ENCODE results near the gene MTHFR.
A peak's percentile ranks its signal among the peaks of the same experiment; 100 is the strongest.

Gene MTHFR

DNA sequence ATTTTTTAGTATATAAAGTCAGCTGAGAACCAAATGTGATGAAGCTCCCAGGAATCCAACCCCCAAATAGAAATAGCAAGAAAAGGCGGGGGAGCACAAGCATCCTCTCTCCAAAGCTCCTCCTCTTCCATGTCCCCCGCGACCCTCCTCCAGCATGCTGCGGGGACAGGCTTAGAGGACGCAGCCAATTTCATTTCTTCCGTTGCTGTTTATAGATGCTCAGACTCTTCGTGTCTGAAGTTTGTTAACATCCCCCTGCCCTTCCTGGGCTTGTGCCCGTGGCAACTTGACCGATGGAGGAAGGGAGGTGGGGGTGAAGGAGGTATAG is 42.6 kb upstream of the MTHFR start:
- ChIA-PET CTCF (interaction anchor here (0.9 kb wide), 1 partner anchor 9 kb away, joined by 5 read pairs; no protein-coding TSS in a partner anchor), POLR2A (no interaction called here)
- TF ChIP-seq, protein P1, sequence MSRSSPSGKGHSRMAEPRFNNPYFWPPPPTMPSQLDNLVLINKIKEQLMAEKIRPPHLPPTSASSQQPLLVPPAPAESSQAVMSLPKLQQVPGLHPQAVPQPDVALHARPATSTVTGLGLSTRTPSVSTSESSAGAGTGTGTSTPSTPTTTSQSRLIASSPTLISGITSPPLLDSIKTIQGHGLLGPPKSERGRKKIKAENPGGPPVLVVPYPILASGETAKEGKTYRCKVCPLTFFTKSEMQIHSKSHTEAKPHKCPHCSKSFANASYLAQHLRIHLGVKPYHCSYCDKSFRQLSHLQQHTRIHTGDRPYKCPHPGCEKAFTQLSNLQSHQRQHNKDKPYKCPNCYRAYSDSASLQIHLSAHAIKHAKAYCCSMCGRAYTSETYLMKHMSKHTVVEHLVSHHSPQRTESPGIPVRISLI (tag by site-specific recombination; IDR thresholded peaks at IDR 0.05): no peak
- no peak for TF ChIP-seq OVOL3 (tag by site-specific recombination; IDR thresholded peaks at IDR 0.05)
- TF ChIP-seq, protein P2, sequence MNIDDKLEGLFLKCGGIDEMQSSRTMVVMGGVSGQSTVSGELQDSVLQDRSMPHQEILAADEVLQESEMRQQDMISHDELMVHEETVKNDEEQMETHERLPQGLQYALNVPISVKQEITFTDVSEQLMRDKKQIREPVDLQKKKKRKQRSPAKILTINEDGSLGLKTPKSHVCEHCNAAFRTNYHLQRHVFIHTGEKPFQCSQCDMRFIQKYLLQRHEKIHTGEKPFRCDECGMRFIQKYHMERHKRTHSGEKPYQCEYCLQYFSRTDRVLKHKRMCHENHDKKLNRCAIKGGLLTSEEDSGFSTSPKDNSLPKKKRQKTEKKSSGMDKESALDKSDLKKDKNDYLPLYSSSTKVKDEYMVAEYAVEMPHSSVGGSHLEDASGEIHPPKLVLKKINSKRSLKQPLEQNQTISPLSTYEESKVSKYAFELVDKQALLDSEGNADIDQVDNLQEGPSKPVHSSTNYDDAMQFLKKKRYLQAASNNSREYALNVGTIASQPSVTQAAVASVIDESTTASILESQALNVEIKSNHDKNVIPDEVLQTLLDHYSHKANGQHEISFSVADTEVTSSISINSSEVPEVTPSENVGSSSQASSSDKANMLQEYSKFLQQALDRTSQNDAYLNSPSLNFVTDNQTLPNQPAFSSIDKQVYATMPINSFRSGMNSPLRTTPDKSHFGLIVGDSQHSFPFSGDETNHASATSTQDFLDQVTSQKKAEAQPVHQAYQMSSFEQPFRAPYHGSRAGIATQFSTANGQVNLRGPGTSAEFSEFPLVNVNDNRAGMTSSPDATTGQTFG (tag by site-specific recombination; IDR thresholded peaks at IDR 0.05; ENCODE audit: borderline replicate concordance): no peak
- TF ChIP-seq, protein P3, sequence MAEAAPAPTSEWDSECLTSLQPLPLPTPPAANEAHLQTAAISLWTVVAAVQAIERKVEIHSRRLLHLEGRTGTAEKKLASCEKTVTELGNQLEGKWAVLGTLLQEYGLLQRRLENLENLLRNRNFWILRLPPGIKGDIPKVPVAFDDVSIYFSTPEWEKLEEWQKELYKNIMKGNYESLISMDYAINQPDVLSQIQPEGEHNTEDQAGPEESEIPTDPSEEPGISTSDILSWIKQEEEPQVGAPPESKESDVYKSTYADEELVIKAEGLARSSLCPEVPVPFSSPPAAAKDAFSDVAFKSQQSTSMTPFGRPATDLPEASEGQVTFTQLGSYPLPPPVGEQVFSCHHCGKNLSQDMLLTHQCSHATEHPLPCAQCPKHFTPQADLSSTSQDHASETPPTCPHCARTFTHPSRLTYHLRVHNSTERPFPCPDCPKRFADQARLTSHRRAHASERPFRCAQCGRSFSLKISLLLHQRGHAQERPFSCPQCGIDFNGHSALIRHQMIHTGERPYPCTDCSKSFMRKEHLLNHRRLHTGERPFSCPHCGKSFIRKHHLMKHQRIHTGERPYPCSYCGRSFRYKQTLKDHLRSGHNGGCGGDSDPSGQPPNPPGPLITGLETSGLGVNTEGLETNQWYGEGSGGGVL (tag by site-specific recombination; IDR thresholded peaks at IDR 0.05): no peak
- no peak for TF ChIP-seq KLF8 (tag by site-specific recombination; IDR thresholded peaks at IDR 0.05)

DNA sequence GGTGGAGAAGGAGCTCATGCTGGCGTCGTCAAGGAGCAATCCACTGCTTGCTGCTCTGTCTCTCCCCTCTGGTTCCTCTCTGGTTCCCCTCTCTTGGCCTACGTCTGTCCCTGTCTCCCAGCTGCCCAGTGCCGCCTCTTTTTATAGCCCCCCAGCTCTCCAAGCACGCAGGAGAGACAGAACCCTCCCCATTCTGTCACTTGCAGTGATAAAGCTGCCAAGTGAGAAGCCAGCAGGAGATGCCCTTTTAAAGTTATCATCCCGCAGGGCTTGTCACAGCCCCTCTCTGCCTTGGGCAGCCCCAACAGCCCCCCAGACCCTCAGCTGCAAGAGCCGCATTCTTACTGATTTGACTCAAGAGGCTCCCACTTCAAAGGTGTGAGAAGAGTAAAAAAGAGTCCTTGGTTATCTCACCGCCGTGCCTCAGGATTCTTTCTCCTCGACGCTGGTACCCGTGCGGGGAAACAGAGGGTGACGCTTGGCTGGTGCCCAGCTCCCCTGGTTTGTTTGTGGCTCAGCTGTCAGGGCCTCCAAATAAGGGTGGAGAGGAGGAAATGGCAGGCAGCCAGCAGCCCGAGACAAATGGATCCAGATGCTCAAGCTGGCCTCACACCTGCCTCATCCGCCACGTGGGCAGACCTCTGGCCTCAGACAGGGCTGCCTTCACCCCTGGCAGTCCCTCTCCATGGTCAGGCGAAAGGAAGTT is 42.1 kb upstream of the MTHFR start, which contains the start of gene NPPA:
NPPA (minus strand) TSS at position 117 of the 706 bp plus-strand sequence; CDS start at position 18, 99 bp downstream.
- CTCF ChIA-PET: interaction anchor here (0.6 to 12.5 kb wide), 3 partner anchors 9 to 203 kb away, joined by 4 to 114 read pairs (median 5); no protein-coding TSS in a partner anchor

More for the DNA sequence above, 42.6 kb upstream of the MTHFR start:
- Histone ChIP-seq H3K4me1 (ENCODE audit: control insufficient read depth, insufficient read depth, low read length) (no peaks in the 10 kb centered on the region), H3K9me3 (ENCODE audit: control insufficient read depth, insufficient read depth, low read depth, low read length) (no peaks in the 10 kb centered on the region), H3K4me3 (ENCODE audit: low read depth, low read length) (no peak overlapping the region), H3K36me3 (ENCODE audit: control insufficient read depth in 2 of 2, insufficient read depth in 1 of 2, low read length in 2 of 2) (peaks cover 0 to 30% of the 10 kb centered on the region in 2 experiments; a peak in 1 of 3 replicates), H3K27ac (ENCODE audit: extremely low read depth, low read depth, low read length) (no peak overlapping the region)

DNA sequence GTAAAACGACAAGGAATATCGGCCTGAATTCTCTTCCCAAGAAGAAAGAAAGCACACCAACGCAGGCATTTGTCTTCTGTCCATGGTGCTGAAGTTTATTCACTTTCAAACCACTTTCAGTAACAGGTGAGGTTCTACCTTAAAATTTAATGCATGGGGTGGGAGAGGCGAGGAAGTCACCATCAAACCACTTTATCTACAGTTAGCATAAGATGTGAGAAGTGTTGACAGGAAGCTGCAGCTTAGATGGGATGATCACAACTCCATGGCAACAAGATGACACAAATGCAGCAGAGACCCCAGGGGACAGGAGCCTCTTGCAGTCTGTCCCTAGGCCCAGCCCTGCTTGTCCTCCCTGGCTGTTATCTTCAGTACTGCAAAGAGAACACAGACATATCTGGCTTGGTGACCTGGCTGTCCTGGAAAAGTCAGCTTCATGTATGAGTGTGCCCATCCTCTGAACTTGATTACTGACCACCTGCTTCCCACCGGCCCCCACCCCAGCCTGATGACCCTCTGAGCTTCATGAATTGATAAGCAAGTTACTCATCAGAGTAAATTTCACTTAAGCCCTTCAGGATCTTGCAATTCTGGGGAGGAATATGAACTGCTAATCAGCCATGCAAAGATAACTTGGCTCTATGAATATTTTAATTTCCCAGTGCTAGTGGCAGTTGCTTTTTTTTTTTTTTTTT is 40.0 kb upstream of the MTHFR start:
- Histone ChIP-seq H3K36me3 (ENCODE audit: control insufficient read depth in 2 of 2, insufficient read depth in 1 of 2, low read length in 2 of 2) (peaks cover 0 to 53% of the 10 kb centered on the region in 2 experiments; a peak in 1 of 3 replicates), H3K27ac (ENCODE audit: extremely low read depth, low read depth, low read length) (no peak overlapping the region), H3K4me3 (ENCODE audit: low read depth, low read length) (no peak overlapping the region), H3K9me3 (ENCODE audit: control insufficient read depth, insufficient read depth, low read depth, low read length) (no peaks in the 10 kb centered on the region), H3K4me1 (ENCODE audit: control insufficient read depth, insufficient read depth, low read length) (no peaks in the 10 kb centered on the region)
- TF ChIP-seq ZNF521 (tag by site-specific recombination; IDR thresholded peaks at IDR 0.05): no peak
- TF ChIP-seq, protein P4, sequence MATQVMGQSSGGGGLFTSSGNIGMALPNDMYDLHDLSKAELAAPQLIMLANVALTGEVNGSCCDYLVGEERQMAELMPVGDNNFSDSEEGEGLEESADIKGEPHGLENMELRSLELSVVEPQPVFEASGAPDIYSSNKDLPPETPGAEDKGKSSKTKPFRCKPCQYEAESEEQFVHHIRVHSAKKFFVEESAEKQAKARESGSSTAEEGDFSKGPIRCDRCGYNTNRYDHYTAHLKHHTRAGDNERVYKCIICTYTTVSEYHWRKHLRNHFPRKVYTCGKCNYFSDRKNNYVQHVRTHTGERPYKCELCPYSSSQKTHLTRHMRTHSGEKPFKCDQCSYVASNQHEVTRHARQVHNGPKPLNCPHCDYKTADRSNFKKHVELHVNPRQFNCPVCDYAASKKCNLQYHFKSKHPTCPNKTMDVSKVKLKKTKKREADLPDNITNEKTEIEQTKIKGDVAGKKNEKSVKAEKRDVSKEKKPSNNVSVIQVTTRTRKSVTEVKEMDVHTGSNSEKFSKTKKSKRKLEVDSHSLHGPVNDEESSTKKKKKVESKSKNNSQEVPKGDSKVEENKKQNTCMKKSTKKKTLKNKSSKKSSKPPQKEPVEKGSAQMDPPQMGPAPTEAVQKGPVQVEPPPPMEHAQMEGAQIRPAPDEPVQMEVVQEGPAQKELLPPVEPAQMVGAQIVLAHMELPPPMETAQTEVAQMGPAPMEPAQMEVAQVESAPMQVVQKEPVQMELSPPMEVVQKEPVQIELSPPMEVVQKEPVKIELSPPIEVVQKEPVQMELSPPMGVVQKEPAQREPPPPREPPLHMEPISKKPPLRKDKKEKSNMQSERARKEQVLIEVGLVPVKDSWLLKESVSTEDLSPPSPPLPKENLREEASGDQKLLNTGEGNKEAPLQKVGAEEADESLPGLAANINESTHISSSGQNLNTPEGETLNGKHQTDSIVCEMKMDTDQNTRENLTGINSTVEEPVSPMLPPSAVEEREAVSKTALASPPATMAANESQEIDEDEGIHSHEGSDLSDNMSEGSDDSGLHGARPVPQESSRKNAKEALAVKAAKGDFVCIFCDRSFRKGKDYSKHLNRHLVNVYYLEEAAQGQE (tag by site-specific recombination; IDR thresholded peaks at IDR 0.05): peak; percentile 93
- TF ChIP-seq SCRT2 (tag by site-specific recombination; IDR thresholded peaks at IDR 0.05): peak; percentile 45; the same call in 1 of the 2 replicates
- no peak for TF ChIP-seq KLF8 (tag by site-specific recombination; IDR thresholded peaks at IDR 0.05)
- TF ChIP-seq PRDM1 (tag by site-specific recombination; IDR thresholded peaks at IDR 0.05): peak; percentile 44; the same call in 1 of the 2 replicates
- TF ChIP-seq SP3 (tag by site-specific recombination; IDR thresholded peaks at IDR 0.05): no peak
- no peak for TF ChIP-seq ZNF426 (tag by site-specific recombination; IDR thresholded peaks at IDR 0.05)
- TF ChIP-seq ZNF19 (tag by site-specific recombination; IDR thresholded peaks at IDR 0.05; ENCODE audit: low read depth): no peak
- POLR2A ChIA-PET: no interaction called here
- CTCF ChIA-PET: interaction anchor here (1.3 to 12.5 kb wide), 3 partner anchors 37 to 54 kb away, joined by 4 to 114 read pairs (median 6); no protein-coding TSS in a partner anchor

More for the DNA sequence above, 42.1 kb upstream of the MTHFR start, which contains the start of gene NPPA:
- no peak within 1 kb of the TSS for H3K4me3 ChIP-seq (ENCODE audit: low read depth, low read length)
- no peak within 1 kb of the TSS for H3K27ac ChIP-seq (ENCODE audit: extremely low read depth, low read depth, low read length)
- H3K9me3 ChIP-seq (ENCODE audit: control insufficient read depth, insufficient read depth, low read depth, low read length): no peaks in the 10 kb centered on the region
- peaks cover 0 to 32% of the 10 kb centered on the region in 2 experiments; a peak in 1 of 3 replicates for H3K36me3 ChIP-seq (ENCODE audit: control insufficient read depth in 2 of 2, insufficient read depth in 1 of 2, low read length in 2 of 2)
- TF ChIP-seq ZFP41 (tag by site-specific recombination; IDR thresholded peaks at IDR 0.05; ENCODE audit: borderline replicate concordance): no peak
- no peak for TF ChIP-seq OVOL3 (tag by site-specific recombination; IDR thresholded peaks at IDR 0.05)
- no peak for TF ChIP-seq ZNF37A (tag by site-specific recombination; IDR thresholded peaks at IDR 0.05)
- no peak for TF ChIP-seq ZNF560 (tag by site-specific recombination; IDR thresholded peaks at IDR 0.05; ENCODE audit: borderline replicate concordance)
- TF ChIP-seq ZBTB21 (tag by site-specific recombination; IDR thresholded peaks at IDR 0.05): no peak
- TF ChIP-seq ZIC2 (tag by site-specific recombination; IDR thresholded peaks at IDR 0.05): 0 out of 2 replicates have a peak, but pooled peaks have one; percentile 9
- TF ChIP-seq TCF7L2 (IDR thresholded peaks at IDR 0.05; ENCODE audit: borderline replicate concordance, low read depth, low read length): no peak
- no peaks in the 10 kb centered on the region for H3K4me1 ChIP-seq (ENCODE audit: control insufficient read depth, insufficient read depth, low read length)
- POLR2A ChIA-PET: interaction anchor here (0.6 to 1.2 kb wide), 2 partner anchors 60 to 166 kb away, joined by 4 to 6 read pairs; no protein-coding TSS in a partner anchor

Data from HEK293 (cell line).